Peyer's patch (tissue), 4 donors: ENCODE measurements around the gene ARHGEF3.
A peak's percentile ranks its signal among the peaks of the same experiment; 100 is the strongest.

Source experiments
- POLR2A ChIP-seq, 2 donors: fragments of 450-650 bp; IDR thresholded peaks; one replicate each; pipeline ENCODE4 v1.5.1; 2017; ENCODE audit warnings: antibody characterized with exemption in 2 of 2, mild to moderate bottlenecking in 2 of 2, moderate library complexity in 2 of 2
- TF ChIP-seq, protein P1 (sequence below), 6 experiments: fragments of 450-650 bp in 4 of 6; fragments of 200-600 bp in 2 of 6; sonication (generic) in 1 of 6; IDR thresholded peaks; one replicate each; pipeline ENCODE4 v1.5.1; 2017 to 2019; ENCODE audit warnings: antibody characterized with exemption in 6 of 6, mild to moderate bottlenecking in 3 of 6, moderate library complexity in 1 of 6

DNA sequence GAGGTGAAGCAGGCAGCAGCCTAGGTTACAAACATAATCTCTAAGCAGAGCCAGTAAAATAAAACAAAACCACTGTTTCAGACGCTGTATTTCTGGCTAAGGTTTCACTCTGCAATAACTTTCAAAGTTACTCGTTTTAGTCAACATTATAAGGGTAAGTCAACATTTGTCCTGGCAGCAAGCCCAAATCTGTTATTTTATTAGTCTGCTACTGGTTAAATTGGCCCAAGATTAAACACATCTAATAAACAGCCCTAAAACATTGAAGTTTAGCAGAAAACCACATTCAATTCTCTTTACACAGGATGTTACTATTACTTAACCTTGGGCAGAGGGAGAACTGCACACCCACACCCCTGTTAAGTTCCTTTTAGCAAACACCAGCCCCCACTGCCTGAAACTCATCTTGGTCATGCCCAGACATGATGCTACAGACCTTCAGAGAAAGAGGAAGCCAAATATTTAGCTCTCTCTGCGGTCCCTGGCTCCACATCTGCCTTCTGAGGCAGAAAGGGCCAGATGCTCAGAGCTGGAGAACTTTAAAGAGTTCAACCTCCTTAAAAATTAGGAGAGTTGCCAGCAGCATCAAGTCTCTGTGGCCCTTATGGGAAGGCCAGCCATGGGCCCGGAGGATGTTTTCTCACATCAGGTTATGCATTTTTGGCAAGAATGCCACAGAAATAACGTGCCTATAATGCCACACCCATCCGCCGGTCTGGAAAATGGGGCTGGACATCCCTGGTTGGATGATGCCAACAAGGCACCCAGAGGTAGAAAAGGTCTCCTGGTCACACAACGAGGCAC lies 17.9 kb downstream of the ARHGEF3 start:
- TF ChIP-seq, protein P1, sequence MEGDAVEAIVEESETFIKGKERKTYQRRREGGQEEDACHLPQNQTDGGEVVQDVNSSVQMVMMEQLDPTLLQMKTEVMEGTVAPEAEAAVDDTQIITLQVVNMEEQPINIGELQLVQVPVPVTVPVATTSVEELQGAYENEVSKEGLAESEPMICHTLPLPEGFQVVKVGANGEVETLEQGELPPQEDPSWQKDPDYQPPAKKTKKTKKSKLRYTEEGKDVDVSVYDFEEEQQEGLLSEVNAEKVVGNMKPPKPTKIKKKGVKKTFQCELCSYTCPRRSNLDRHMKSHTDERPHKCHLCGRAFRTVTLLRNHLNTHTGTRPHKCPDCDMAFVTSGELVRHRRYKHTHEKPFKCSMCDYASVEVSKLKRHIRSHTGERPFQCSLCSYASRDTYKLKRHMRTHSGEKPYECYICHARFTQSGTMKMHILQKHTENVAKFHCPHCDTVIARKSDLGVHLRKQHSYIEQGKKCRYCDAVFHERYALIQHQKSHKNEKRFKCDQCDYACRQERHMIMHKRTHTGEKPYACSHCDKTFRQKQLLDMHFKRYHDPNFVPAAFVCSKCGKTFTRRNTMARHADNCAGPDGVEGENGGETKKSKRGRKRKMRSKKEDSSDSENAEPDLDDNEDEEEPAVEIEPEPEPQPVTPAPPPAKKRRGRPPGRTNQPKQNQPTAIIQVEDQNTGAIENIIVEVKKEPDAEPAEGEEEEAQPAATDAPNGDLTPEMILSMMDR (IDR thresholded peaks at IDR 0.05): no peak
- TF ChIP-seq POLR2A (IDR thresholded peaks at IDR 0.05): peak in 1 of 2 donors; percentile 25
